Stimulated activated CD8-positive, alpha-beta memory T cell treated with anti-CD3 and anti-CD28 coated beads, Interleukin-2, amount 100 ng/mL, for 1 hour (primary cell): ENCODE data around the gene EXOC4.
"Not testable (repeated sequence)": the region's sequence is repeated elsewhere in the genome, so short reads cannot be mapped to it uniquely, and the experiment has no call there.

Experiments
- DNase-seq, 2 donors: peaks; one replicate each; pipeline ENCODE4 v3.0.0-alpha.2; 2020; ENCODE audit warnings: low read depth in 2 of 2

Gene EXOC4

DNA sequence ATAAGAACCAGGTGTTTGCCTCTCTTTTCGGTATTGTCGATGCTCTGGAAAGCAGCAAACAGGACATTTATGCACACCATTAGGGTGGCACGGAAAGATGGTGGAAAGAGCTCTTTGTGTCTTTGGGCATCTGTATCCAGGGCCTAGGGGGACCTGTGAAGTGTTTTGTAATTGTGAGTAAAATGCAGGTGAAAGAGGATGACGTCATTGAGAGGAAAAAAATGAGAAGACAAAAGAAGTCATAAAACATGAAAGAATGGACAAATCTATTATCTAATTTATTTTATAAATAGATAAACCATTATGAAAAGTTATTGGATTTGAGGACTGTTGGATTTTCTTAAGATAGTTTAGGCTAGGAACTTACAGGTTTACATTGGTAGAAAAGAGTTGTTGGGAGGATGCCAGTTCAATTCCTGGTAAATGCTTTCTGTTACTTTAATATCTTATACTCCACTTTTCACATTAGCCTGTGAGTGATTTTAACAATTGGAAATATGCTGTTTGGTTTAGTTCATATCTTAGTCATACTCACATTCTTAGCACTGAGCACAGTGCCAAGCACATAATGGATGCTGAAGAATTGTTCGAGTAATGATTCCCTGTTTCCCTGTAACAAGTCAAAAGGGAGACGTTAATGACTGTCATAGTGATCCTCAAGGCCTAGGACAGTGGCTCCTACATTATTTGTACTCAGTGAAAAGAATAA, 62.6 kb downstream of the EXOC4 start:
- no peak for DNase-seq

DNA sequence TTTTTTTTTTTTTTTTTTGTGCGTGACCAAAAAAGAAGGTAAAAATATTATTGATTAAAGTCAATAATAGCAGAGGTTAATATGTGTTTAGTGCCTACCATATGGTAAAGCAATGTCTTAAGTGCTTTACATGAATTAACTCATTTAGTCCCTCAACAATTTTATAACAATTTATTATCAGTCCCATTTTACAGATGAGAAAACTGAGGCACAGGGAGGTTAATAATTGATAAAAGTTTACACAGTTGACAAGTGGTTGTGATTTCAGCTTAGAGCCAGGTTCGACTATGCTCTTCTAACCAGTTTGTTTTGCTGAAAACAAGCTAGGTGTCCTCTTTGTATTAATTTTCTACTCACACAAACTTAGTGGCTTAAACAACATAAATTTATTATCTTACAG, 67.0 kb downstream of the EXOC4 start:
- DNase-seq, result no peak

DNA sequence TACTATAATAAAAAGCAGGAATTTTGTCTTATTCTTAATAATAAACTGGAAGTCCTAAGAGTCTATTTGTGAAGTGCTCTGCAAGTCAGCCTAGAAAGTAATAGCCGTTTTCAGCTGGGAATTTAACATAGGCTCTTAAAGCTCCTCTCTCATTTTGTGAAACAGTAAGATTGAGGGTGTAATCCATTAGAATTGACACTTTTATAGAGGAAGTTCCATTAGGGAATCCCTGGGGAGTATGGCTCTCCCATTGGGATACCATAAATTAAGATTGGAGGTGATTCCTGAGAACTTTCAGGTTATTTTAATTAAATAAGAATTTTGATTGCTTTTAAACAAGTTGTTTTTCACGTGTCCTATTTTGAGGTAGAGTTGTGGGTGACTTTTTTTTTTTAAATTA, 68.0 kb downstream of the EXOC4 start:
- no peak for DNase-seq

DNA sequence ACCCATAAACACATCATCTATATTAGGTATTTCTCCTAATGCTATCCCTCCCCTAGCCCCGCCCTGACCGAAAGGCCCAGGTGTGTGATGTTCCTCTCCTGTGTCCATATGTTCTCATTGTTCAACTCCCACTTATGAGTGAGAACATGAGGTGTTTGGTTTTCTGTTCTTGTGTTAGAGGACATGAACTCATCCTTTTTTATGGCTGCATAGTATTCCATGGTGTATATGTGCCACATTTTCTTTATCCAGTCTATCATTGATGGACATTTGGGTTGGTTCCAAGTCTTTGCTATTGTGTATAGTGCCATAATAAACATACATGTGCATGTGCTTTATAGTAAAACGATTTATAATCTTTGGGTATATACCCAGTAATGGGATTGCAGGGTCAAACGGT, 68.5 kb downstream of the EXOC4 start:
- DNase-seq, result not testable (repeated sequence)

DNA sequence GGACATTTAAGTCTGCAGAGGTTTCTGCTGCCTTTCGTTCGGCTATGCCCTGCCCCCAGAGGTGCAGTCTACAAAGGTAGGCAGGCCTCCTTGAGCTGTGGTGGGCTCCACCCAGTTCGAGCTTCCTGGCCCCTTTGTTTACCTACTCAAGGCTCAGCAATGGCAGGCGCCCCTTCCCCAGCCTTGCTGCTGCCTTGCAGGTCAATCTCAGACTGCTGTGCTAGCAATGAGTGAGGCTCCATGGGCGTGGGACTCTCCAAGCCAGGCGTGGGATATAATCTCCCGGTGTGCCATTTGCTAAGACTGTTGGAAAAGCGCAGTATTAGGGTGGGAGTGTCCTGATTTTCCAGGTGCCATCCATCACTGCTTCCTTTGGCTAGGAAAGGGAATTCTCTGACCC, 73.9 kb downstream of the EXOC4 start:
- DNase-seq, result not testable (repeated sequence)

DNA sequence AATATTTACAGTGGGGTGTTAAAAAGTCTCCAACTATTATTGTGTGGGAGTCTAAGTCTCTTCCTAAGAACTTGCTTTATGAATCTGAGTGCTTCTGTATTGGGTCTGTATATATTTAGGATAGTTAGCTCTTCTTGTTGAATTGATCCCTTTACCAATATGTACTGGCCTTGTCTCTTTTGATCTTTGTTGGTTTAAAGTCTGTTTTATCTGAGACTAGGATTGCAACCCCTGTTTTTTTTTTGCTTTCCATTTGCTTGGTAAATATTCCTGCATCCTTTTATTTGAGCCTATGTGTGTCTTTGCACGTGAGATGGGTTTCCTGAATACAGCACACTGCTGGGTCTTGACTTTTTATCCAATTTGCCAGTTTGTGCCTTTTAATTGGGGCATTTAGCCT, 75.1 kb downstream of the EXOC4 start:
- DNase-seq, result not testable (repeated sequence)

DNA sequence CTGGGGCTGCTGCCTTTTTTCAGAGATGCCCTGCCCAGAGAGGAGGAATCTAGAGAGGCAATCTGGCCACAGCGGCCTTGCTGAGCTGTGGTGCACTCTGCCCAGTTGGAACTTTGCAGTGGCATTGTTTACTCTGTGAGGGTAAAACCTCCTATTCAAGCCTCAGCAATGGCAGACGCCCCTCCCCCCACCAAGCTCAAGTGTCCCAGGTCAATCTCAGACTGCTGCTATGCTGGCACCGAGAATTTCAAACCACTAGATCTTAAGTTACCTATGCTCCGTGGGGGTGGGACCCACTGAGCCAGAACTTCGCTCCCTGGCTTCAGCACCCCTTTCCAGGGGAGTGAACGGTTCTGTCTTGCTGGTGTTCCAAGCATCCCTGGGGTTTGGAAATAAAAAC, 77.2 kb downstream of the EXOC4 start:
- no peak for DNase-seq

DNA sequence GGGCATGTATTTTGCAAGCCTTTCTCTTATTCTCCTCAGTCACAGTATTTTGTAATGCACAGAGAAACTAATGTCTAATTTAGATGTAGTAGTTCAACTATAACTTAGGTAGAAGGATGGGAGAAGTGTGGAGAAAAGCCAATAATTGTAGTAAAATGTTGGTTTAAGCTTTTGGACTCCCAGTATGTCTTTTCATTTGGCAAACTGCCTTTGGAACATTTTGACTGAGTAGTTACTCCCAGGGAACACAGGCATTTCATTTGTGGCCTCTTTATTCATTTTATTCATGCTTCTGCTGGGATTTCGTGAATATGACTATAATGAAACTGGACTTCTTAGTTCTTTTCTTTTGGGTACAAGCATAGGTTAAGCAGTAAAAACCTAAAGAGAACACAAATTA, 79.0 kb downstream of the EXOC4 start:
- no peak for DNase-seq

DNA sequence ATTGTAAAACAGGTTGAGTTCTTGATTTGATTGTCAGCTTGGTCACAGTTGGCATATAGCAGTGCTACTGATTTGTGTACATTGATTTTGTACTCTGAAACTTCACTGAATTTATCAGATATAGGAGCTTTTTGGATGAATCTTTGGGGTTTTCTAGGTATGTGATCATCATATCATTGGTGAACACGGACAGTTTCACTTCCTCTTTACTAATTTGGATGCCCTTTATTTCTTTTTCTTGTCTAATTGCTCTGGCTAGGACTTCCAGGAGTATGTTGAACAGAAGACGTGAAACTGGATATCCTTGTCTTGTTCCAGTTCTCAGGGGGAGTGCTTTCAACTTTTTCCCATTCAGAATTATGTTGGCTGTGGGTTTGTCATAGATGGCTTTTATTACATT, 86.9 kb downstream of the EXOC4 start:
- no peak for DNase-seq

DNA sequence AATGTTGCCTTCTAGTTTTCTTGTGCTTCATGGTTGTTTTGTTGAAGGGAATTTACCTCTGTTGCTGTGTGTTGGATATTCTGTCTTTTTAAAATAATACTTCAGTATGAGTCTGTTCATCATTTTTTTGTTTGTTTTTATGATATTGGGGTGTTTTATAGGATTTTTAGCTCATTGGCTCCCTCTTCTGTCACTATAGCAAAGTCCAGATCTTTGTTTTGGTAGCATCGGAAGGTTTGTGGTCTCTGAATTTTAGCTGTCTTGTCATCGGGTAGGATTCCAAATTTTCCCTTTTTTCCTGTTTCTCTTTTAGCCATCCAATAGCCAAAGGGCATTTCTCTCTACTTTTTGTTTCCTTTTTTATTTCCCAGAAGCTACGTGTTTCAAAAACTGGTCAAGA, 91.4 kb downstream of the EXOC4 start:
- DNase-seq, result no peak

DNA sequence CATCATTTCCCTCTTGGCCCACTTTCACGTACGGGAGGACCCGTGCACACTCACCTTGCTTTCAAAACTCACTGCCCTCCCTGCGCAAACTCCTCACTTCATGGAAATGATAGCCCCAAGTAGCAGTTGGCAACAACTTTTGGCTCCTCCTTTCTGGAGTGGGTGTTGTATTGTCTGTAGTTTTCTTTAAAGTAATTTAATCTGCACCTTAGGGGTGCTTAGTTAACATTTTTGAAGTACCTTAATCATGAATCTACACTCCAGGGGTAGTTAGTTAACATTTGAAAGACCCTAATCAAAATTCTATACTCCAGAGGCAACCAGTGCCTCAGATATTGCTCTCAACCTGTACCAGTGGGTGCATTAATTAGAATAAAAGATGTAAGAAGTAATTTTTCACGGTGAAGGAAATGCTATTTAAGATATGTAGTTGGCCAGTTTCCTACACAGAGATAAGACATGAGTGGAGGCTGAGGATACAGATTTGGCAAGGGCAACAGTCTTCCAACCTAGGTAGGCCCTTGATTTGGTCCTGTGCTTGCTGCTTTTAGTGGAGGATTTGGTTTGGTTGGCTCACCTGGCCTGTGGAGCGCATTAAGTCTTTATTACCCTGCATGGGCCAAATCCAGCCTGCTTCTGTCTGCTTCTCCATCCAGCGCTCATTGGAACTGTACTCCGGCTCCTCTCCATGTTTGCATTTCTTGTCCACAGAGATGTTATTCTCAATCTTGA, 93.0 kb downstream of the EXOC4 start:
- DNase-seq, result no peak

DNA sequence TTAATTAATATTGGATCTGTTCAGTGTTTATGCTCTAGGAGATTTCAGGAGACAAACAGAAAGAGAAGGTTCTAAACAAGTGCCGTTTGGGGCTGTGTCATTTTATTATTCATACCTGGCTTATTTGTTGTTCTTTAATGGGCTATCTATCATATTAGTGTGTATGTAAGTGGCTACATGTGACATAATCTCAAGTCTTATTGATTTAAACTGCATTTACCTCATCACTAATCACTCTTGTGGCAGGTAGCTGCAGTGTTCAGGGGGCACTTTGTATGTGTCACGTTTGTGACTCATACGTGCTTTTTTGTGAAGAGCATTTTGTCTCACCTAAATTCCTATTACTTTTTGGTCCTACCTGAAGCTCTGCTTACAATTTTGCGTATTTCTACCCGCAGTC, 95.4 kb downstream of the EXOC4 start:
- no peak for DNase-seq

DNA sequence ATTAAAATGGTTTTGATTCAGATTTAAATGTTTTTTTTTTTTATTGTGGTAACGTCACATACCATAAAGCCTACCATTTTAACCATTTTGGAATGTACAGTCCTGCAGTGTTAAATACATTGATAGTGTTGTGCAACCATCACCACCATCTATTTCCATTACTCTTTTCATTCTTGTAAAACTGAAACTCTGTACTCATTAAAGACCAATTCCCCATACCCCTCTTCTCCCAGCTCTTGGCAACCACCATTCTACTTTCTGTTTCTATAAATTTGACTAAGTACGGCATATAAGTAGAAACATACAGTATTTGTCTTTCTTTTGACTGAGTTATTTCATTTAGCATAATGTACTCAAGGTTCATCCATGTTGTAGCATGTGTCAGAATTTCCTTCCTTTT, 96.2 kb downstream of the EXOC4 start:
- no peak for DNase-seq

DNA sequence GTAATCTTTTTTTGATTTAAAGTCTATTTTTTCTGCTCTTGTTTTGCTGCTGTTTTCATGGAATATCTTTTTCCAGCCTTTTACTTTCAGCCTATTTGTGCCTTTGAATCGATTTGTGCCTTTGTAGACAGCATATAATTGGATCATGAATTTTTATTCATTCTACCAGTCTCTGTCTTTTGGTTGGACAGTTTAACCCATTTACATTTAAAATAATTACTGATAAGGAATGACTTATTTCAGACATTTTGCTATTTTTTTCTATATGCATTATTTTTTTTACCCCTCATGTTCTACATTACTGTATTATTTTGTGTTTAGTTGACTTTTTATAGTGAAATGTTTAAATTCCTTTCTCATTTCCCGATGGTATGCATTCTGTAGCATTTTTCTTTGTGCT, 99.6 kb downstream of the EXOC4 start:
- no peak for DNase-seq

DNA sequence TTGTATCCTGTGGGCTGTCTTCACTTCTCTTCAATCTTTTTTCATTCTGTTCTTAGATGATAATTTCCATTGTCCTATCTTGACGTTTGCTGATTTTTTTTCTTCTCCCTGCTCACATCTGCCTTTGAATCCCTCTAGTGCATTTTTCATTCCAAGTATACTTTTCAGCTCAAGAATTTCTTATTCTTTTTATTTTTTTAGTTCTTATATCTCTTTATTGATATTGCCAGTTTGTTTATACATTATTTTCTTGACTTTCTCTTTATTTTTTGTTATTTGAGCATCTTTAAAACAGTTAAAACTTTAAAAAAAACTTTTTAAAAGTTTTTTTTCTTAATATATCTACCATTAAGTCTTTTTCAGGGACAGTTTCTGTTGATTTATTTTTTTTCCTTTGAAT, 100.9 kb downstream of the EXOC4 start:
- DNase-seq, result no peak

DNA sequence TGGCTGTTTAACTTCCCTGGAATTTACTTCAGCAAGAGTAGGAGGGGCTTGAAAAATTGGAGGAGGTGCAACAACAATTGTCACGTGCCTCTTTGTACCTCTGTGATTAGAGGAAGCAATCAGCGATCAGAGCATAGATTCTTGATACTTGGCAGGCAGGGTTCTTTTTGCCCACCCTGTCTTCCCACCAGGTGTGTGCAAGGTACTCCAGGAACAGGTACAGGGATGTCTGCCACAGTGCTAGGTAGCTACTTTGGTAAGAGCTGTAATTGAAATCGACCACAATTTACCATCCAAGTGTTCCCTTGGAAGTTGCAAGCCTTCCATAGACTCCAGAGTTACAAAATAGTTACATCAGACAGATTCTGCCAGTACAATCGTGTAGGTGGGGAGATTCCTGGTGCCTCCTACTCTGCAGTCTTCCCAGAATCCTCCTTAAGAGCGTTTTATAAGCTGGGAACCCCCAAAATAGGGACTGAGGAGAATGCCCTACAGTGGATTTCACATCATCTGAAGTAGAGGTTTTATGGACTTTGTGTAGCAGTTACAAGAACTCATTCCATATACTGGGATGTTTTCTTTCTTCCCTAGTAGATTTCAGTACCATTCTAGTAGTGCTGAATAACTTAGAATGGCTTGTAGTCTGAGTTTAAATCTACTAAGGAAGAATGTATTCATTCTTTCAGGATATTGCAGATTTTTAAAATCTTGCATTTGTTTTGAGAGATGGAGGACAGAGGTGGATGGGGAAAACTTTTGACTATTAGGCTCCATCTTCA, 101.9 kb downstream of the EXOC4 start:
- DNase-seq, result no peak

DNA sequence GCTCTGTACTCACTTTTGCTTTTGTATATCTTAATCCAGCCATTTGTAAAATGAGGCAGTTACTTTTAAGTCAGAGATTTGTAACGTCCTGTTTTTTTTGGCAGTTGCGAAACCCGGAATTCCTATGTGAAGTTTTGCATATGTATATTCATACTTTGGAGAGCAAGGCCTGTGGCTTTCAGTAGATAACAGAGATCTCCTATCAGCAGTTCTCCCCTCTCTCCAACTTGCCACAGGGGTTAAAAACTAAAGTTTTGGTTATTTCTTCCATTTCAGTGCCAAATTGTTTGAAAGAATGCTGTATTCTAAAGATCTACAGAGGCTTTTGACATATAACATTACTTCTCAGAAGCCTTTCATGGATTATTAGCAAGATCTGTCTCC, 102.4 kb downstream of the EXOC4 start:
- DNase-seq, result no peak

DNA sequence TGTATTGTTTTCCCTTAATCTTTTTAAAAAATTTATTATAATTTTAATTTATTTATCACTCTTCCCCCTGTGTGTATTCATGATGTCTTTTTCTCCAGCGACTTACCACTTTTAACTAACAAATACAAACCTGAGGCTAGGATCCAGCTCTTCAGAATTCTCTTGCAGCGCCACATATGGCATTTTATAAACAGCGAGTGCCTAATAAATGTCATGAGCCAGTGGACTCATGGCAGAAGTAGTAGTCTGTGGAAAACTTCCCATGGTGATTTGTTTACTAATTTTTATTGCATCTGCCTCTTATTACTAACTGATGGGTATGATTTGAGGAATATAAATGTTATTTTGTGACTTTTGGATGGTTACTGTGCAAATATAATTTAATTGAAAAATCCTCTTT, 102.9 kb downstream of the EXOC4 start:
- DNase-seq, result no peak

DNA sequence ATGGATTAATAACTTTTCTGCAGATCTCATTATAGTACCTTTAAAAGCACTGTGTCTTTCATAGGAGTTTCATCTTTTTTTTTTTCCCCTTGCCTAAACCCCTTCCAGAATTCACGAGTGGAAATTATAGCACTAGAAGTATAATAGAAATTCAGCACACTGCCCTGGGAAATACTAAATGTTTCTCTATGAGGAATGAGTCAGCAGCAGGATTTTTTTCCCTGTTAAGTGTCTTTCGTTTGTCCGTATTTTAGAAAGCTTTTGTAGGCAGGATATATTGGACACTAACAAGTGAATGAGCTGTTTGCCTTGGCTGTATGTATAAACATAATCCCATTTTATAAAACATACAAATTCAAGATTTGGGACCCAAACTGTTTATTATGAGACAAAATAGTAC, 105.8 kb downstream of the EXOC4 start:
- no peak for DNase-seq

DNA sequence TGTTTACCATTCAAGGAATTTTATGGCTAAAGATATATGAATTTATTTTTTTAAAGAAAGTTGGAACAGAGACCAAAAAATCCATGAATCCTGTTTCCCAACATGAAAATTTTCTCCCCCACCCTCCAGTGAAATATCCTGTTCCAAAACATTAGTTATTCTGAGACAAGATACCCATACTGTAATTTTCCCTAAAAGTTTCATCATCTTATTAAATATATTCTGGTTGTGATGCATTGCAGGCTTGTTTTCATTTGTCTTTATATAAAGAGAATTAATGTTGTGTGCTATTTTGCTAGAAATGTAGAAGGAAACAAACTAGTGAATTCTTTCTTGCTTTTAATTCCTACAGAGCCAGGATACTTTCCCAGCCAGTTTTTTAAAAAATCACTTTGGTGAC, 106.6 kb downstream of the EXOC4 start:
- DNase-seq, result no peak

DNA sequence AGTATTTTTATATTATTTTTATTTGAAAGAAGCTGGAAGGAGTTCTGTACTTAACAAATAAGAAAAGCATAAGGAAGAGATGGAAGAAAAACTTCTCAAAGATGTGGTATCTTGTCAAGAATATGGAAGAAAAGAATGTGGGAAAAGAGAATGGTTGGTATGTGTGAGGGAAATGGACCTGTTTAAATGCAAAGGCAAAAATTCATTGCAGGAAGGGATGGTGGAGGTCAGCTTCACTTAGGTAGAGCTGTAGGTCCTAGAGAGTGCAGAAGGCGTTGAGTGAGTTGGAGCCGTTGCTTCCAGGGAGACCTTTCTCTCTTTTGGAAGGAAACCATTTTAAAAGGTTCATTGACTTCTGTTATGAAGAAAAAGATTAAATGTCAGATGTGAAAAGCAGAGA, 107.3 kb downstream of the EXOC4 start:
- DNase-seq, result no peak

DNA sequence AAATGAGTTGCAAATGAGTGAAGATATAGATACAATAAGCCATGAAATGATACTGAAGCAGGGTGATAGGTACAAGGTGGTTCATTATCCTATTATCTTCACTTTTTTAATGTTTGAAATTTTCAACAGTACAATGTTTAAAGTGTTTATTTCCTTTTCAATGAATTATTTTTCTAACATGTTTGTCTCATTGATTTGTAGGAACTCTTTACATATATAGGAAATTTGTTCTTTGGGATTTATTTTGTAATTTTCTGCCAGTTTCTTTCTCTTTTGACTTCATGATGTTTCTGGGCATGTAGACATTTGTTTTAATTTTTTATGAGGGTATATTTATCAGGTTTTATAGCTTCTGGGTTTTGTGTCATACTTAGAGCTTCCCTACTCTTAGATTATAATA, 108.9 kb downstream of the EXOC4 start:
- DNase-seq, result no peak
